ENCODE data around the gene NTF4.

NTF4 gene

DNA sequence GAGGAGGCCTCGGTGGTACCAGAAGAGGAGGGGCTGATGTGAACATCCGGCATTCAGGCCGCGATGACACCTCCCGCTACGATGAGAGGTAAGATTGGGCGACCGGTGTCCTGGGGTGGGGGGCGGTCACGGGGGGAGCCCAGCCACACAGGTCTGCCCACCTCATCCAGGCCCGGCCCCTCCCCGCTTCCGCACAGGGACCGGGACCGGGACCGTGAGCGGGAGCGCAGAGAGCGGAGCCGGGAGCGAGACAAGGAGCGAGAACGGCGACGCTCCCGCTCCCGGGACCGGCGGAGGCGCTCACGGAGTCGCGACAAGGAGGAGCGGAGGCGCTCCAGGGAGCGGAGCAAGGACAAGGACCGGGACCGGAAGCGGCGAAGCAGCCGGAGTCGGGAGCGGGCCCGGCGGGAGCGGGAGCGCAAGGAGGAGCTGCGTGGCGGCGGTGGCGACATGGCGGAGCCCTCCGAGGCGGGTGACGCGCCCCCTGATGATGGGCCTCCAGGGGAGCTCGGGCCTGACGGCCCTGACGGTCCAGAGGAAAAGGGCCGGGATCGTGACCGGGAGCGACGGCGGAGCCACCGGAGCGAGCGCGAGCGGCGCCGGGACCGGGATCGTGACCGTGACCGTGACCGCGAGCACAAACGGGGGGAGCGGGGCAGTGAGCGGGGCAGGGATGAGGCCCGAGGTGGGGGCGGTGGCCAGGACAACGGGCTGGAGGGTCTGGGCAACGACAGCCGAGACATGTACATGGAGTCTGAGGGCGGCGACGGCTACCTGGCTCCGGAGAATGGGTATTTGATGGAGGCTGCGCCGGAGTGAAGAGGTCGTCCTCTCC is 43.2 kb upstream of the NTF4 start:
- no peak overlapping the region for H3K4me3 ChIP-seq (ENCODE audit: low read depth, low read length)
- no peak for TF ChIP-seq CTCF (IDR thresholded peaks at IDR 0.05; ENCODE audit: borderline replicate concordance, insufficient read depth, low read depth, low read length)

GRCh38 chr19:49106648-49107135 is 42.1 kb upstream of the NTF4 start:
- peak; percentile 83 for TF ChIP-seq CTCF (IDR thresholded peaks at IDR 0.05; ENCODE audit: borderline replicate concordance, insufficient read depth, low read depth, low read length)

DNA sequence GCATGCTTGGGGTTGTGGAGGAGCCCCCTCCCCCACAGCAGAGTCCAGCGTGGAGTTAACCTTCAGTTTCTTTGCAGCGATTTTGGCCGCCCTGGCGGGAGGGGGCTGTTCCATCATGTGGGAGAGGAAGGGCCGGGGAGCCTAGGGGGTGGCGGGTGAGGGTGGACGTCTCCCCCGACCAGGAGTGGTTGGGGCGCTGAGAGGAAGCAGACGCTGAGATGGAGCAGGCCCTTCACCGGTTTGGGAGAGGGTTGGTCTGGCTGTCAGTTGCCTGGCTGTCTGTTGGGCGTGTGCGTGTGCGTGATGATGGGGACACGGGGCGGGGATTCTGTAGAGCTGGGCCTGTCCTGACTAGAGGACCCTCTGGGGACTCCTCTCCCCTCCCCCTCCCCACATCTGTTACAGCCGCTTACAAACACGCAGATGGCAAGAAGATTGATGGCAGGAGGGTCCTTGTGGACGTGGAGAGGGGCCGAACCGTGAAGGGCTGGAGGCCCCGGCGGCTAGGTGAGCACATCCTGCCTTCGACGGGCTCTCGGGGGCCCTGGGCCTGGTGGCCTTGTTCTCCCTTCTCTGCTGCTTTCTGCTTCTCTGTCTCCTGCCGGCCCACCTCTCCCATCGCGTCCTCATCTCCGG is 39.7 kb upstream of the NTF4 start:
- no peak overlapping the region for H3K4me3 ChIP-seq (ENCODE audit: low read depth, low read length)
- no peak for TF ChIP-seq CTCF (IDR thresholded peaks at IDR 0.05; ENCODE audit: borderline replicate concordance, insufficient read depth, low read depth, low read length)

More at GRCh38 chr19:49106648-49107135, 42.1 kb upstream of the NTF4 start:
- H3K4me3 ChIP-seq (ENCODE audit: low read depth, low read length), result no peak overlapping the region

GRCh38 chr19:49103331-49104085 is 38.9 kb upstream of the NTF4 start:
- TF ChIP-seq CTCF (IDR thresholded peaks at IDR 0.05; ENCODE audit: borderline replicate concordance, insufficient read depth, low read depth, low read length), result no peak

GRCh38 chr19:49102303-49102702 is 37.7 kb upstream of the NTF4 start:
- H3K4me3 ChIP-seq (ENCODE audit: low read depth, low read length), result no peak overlapping the region
- no peak for TF ChIP-seq CTCF (IDR thresholded peaks at IDR 0.05; ENCODE audit: borderline replicate concordance, insufficient read depth, low read depth, low read length)

More at GRCh38 chr19:49103331-49104085, 38.9 kb upstream of the NTF4 start:
- no peak overlapping the region for H3K4me3 ChIP-seq (ENCODE audit: low read depth, low read length)

DNA sequence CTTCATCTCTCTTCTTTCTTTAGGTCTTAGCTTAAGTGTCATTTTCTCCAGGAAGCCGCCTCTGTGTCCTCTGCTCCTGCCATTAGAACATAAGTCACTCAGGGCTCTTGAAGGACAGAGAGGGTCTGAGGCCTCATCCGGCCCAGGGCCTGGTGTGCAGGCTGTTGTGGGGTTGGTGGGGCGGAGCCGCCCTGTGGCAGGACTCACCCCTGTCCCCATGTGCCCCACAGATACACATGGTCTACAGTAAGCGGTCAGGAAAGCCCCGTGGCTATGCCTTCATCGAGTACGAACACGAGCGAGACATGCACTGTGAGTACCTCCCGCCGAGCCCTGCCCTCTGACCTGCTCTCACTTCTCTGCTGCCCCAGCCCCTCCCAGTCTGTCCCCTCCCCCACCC is 36.5 kb upstream of the NTF4 start:
- H3K4me3 ChIP-seq (ENCODE audit: low read depth, low read length), result no peak overlapping the region
- no peak for TF ChIP-seq CTCF (IDR thresholded peaks at IDR 0.05; ENCODE audit: borderline replicate concordance, insufficient read depth, low read depth, low read length)
